ENCODE measurements around the gene OR52E1. TPM values are rescaled to one million over a fixed set of nuclear protein-coding genes. Genes with fewer than 3 reads are reported as not detected.

OR52E1 gene
- total RNA-seq, 1 donor from 2014 or later = not detected

DNA sequence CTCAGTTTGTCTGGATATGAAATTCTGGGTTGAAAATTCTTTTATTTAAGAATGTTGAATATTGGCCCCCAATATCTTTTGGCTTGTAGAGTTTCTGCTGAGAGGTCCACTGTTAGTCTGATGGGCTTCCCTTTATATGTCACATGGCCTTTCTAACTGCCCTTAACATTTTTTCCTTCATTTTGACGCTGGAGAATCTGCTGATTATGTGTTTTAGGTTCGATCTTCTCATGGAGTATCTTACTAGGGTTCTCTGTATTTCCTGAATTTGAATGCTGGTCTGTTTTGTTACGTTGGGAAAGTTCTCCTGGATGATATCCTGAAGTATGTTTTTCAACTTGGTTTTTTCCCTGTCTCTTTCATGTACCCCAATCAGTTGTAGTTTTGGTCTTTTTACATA, 46.0 kb downstream of the OR52E1 start:
- no peak for DNase-seq (ENCODE audit: low spot score)

DNA sequence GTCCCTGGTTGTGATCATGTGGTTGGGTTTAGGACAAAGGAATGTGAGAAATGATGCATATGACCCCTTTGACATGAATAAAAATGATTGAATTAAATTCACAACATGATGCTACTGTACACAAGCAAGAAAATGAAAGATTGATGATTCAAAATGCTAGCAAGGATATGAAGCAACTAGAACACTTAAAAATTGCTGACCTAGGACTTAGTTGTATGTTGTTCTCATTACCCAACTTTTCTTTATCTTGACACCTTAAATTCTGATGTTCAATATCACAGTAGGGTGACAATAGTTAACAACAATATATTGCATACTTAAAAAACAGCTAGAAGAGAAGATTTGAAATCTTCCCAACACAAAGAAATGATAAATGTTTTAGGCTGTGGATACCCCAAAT, 48.2 kb downstream of the OR52E1 start:
- DNase-seq (ENCODE audit: low spot score) = no peak

GRCh38 chr11:5118893-5119292, 49.5 kb downstream of the OR52E1 start:
- DNase-seq (ENCODE audit: low spot score) = no peak

Other genes starting within 250 kb of the OR52E1 start
- not detected for gene OR51F2, start 248.3 kb upstream of the OR52E1 start, total RNA-seq
- not detected for gene OR51S1, start 220.4 kb upstream of the OR52E1 start, total RNA-seq
- not detected for gene OR51T1, start 187.7 kb upstream of the OR52E1 start, total RNA-seq
- gene OR51A7, start 165.8 kb upstream of the OR52E1 start, total RNA-seq = not detected
- not detected for gene OR51G2, start 150.2 kb upstream of the OR52E1 start, total RNA-seq
- not detected for gene OR51G1, start 145.2 kb upstream of the OR52E1 start, total RNA-seq
- not detected for gene OR51A4, start 122.0 kb upstream of the OR52E1 start, total RNA-seq
- not detected for gene OR51A2, start 113.9 kb upstream of the OR52E1 start, total RNA-seq
- not detected for gene OR51L1, start 74.7 kb upstream of the OR52E1 start, total RNA-seq
- not detected for gene OR52J3, start 23.0 kb upstream of the OR52E1 start, total RNA-seq
- gene OR52E2, start 9.9 kb upstream of the OR52E1 start, total RNA-seq = not detected
- not detected for gene OR52A5, start 68.8 kb downstream of the OR52E1 start, total RNA-seq
- not detected for gene OR52A1, start 85.2 kb downstream of the OR52E1 start, total RNA-seq
- not detected for gene OR51V1, start 131.1 kb downstream of the OR52E1 start, total RNA-seq
- 346 TPM for gene HBB, start 157.5 kb downstream of the OR52E1 start, total RNA-seq
- gene HBD, start 164.9 kb downstream of the OR52E1 start, total RNA-seq = 0.80 TPM
- gene HBG1, start 180.3 kb downstream of the OR52E1 start, total RNA-seq = not detected
- not detected for gene HBG2, start 185.2 kb downstream of the OR52E1 start, total RNA-seq
- gene HBE1, start 200.4 kb downstream of the OR52E1 start, total RNA-seq = not detected
- not detected for gene OR51B4, start 232.4 kb downstream of the OR52E1 start, total RNA-seq